Measurements from ENCODE around the gene PVR.

DNA sequence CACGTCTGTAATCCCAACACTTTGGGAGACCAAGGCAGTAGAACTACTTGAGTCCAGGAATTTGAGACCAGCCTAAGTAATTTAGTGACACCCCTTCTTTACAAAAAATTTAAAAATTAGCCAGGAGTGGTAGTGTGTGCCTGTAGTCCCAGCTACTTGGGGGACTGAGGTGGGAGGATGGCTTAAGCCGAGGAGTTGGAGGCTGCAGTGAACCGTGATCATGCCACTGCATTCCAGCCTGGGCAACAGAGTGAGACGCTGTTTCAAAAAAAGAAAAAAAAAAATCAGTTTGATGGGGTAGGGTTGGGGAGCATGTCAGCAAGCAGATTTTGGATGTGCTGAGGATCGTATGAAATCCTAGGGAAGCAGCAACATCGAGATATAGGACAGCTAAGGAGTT is 31.8 kb downstream of the PVR start:
- TF ChIP-seq, protein P1, sequence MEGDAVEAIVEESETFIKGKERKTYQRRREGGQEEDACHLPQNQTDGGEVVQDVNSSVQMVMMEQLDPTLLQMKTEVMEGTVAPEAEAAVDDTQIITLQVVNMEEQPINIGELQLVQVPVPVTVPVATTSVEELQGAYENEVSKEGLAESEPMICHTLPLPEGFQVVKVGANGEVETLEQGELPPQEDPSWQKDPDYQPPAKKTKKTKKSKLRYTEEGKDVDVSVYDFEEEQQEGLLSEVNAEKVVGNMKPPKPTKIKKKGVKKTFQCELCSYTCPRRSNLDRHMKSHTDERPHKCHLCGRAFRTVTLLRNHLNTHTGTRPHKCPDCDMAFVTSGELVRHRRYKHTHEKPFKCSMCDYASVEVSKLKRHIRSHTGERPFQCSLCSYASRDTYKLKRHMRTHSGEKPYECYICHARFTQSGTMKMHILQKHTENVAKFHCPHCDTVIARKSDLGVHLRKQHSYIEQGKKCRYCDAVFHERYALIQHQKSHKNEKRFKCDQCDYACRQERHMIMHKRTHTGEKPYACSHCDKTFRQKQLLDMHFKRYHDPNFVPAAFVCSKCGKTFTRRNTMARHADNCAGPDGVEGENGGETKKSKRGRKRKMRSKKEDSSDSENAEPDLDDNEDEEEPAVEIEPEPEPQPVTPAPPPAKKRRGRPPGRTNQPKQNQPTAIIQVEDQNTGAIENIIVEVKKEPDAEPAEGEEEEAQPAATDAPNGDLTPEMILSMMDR (IDR thresholded peaks at IDR 0.05; ENCODE audit: low read depth, low read length) = no peak
- TF ChIP-seq EZH2phosphoT487 (IDR thresholded peaks at IDR 0.05; ENCODE audit: low read depth) = no peak
